MM.1S (cell line): ENCODE results near the gene TTC28.

Experiments
- CTCF ChIP-seq: fragments of 300-600 bp; sonication (generic); IDR thresholded peaks from 2 replicates; pipeline ENCODE4 v1.5.1; 2016; ENCODE audit warnings: antibody characterized with exemption, low read length, mixed read lengths
- EZH2 ChIP-seq: fragments of 300-600 bp; sonication (generic); optimal IDR thresholded peaks from 2 replicates; pipeline ENCODE3; 2017; ENCODE audit warnings: low read depth, mild to moderate bottlenecking, antibody characterized with exemption, low read length, mixed read lengths
- EZH2phosphoT487 ChIP-seq: fragments of 300-600 bp; sonication (generic); IDR thresholded peaks from 2 replicates; pipeline ENCODE4 v1.6.1; 2018; ENCODE audit warnings: antibody characterized with exemption, low read length

DNA sequence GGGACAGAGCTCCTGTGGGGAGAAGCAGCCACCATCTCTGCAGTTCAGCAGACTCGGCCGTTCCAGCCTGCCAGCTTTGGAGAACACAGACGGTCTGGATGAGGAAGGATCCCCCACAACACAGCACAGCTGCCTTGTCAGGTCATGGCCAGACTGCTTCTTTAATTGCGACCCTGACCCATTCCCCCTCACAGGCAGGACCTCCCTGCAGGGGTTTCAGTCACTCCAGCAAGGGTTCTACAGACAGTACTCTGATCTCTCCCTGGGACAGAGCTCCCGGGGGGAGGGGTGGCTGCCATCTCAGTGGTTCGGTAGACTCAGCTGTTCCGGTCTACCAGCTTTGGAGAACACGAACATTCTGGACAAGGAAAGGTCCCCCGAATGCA lies 173.5 kb downstream of the TTC28 start:
- TF ChIP-seq EZH2phosphoT487 = no peak
- TF ChIP-seq CTCF = no peak
- no peak for TF ChIP-seq EZH2
